Measurements from ENCODE around the gene PRR30.
"Not testable (repeated sequence)": the region's sequence is repeated elsewhere in the genome, so short reads cannot be mapped to it uniquely, and the experiment has no call there.

PRR30 gene

GRCh38 chr2:27139310-27139709 lies at the start of gene PRR30:
PRR30 (minus strand) TSS chr2:27139410; CDS start chr2:27138329, 1,081 bp downstream.
- no peak for DNase-seq

GRCh38 chr2:27186613-27187345 lies 47.6 kb upstream of the PRR30 start:
- DNase-seq: no peak

GRCh38 chr2:27185331-27186026 lies 46.3 kb upstream of the PRR30 start:
- DNase-seq: no peak

GRCh38 chr2:27184115-27184514 lies 44.9 kb upstream of the PRR30 start:
- DNase-seq: no peak

GRCh38 chr2:27182346-27182745 lies 43.1 kb upstream of the PRR30 start:
- no peak for DNase-seq

- DNase-seq: no peak
Measured at GRCh38 chr2:27179344-27180000, 40.3 kb upstream of the PRR30 start.

GRCh38 chr2:27178469-27178868 lies 39.3 kb upstream of the PRR30 start:
- no peak for DNase-seq

GRCh38 chr2:27177441-27178351 lies 38.5 kb upstream of the PRR30 start:
- DNase-seq: no peak

- DNase-seq: not testable (repeated sequence)
Measured at GRCh38 chr2:27175781-27176180, 36.6 kb upstream of the PRR30 start.

GRCh38 chr2:27175330-27175729 lies 36.1 kb upstream of the PRR30 start:
- no peak for DNase-seq

- no peak for DNase-seq
Measured at GRCh38 chr2:27174638-27175037, 35.4 kb upstream of the PRR30 start.

- no peak for DNase-seq
Measured at GRCh38 chr2:27171351-27171848, 32.2 kb upstream of the PRR30 start.

- DNase-seq: no peak
Measured at GRCh38 chr2:27170581-27171337, 31.5 kb upstream of the PRR30 start.

- DNase-seq: no peak
Measured at GRCh38 chr2:27164960-27165763, 26.0 kb upstream of the PRR30 start.

GRCh38 chr2:27162151-27163121 lies 23.2 kb upstream of the PRR30 start:
- DNase-seq: no peak

GRCh38 chr2:27160191-27160590 lies 21.0 kb upstream of the PRR30 start:
- DNase-seq: no peak

- DNase-seq: no peak
Measured at GRCh38 chr2:27159271-27159670, 20.1 kb upstream of the PRR30 start.

GRCh38 chr2:27158468-27158867 lies 19.3 kb upstream of the PRR30 start:
- DNase-seq: no peak

- DNase-seq: peak; percentile 12
Measured at GRCh38 chr2:27155069-27155520, 15.9 kb upstream of the PRR30 start.

GRCh38 chr2:27154488-27154887 lies 15.3 kb upstream of the PRR30 start:
- DNase-seq: no peak

Measured in eye (tissue), 1 donor.